ENCODE results near the gene ARCN1. TPM values are rescaled to one million over a fixed set of nuclear protein-coding genes. Genes with fewer than 3 reads are reported as not detected.

The ARCN1 gene
- total and polyA plus RNA-seq, 9 of the 15 experiments (the other 6 are each of a cell fraction or from before 2014, with no cell fraction given): 30.0 to 224 (median 76.4) TPM

- Histone ChIP-seq H4K20me1 (replicated peaks; ENCODE audit: control insufficient read depth, insufficient read depth, low read length) (no peaks in the 10 kb centered on the region; the same call in 1 of the 2 replicates), H3K4me3 (no peak overlapping the region), H3K27ac (ENCODE audit: extremely low read depth, low read depth, low read length) (no peak overlapping the region), H3K4me2 (ENCODE audit: insufficient read depth, low read length) (no peak overlapping the region), H3K4me1 (replicated peaks in 1 of 2; ENCODE audit: control insufficient read depth in 2 of 2, insufficient read depth in 2 of 2, low read length in 2 of 2) (no peaks in the 10 kb centered on the region), H3K36me3 (ENCODE audit: control insufficient read depth, insufficient read depth, low read length) (peaks cover 70% of the 10 kb centered on the region), H3K27me3 (ENCODE audit: control insufficient read depth in 2 of 2, insufficient read depth in 2 of 2, low read length in 2 of 2) (no peaks in the 10 kb centered on the region), H3K9me3 (replicated peaks; ENCODE audit: control insufficient read depth, insufficient read depth, low read depth, low read length) (no peaks in the 10 kb centered on the region), H3K9me1 (ENCODE audit: control insufficient read depth, insufficient read depth, low read length) (no peaks in the 10 kb centered on the region), H3K9ac (ENCODE audit: insufficient read depth in 1 of 2, low read depth in 2 of 2, low read length in 2 of 2) (no peak overlapping the region), H2AFZ (ENCODE audit: low read depth, low read length) (no peak overlapping the region), H3K79me2 (ENCODE audit: control insufficient read depth, insufficient read depth, low read length) (no peaks in the 10 kb centered on the region)
- ChIA-PET POLR2A (interaction anchor here (0.7 kb wide), 1 partner anchor 158 kb away, joined by 3 read pairs; no protein-coding TSS in a partner anchor), CTCF (ENCODE audit: low intra/inter-chr PET ratio) (no interaction called here)
- intact Hi-C loops (cut with micrococcal nuclease): no loop called here
- DNase-seq (ENCODE audit: extremely low read depth in 1 of 4, low spot score in 3 of 4) (peak; percentile 32 to 44 (median 42)), FAIRE-seq (no peak), ATAC-seq (peak; percentile 77)
- WGBS (ENCODE audit: insufficient coverage, low coverage, missing lambda C conversion rate): 69% methylated on average over 6 of the region's 6 CpGs
- no TSS peak for BruUV-seq (replicated peaks)
- in situ Hi-C loops (cut with MboI): no loop called here
- TF ChIP-seq REST (IDR thresholded peaks at IDR 0.05; ENCODE audit: borderline replicate concordance) (no peak; the same call in 1 of the 2 replicates), REST (CRISPR knock-in tag; IDR thresholded peaks at IDR 0.05; ENCODE audit: low read depth) (no peak), KDM1A (IDR thresholded peaks at IDR 0.05) (no peak), THRB (CRISPR knock-in tag; conservative IDR thresholded peaks at IDR 0.05) (0 out of 2 replicates have a peak, but pooled peaks have one; percentile 11), SPI1 (IDR thresholded peaks at IDR 0.05; ENCODE audit: borderline replicate concordance, low read depth, low read length) (peak; percentile 50; the same call in 1 of the 2 replicates), ZNF511 (CRISPR knock-in tag; IDR thresholded peaks at IDR 0.05) (0 out of 2 replicates have a peak, but pooled peaks have one; percentile 45), E2F5 (CRISPR knock-in tag; IDR thresholded peaks at IDR 0.05) (no peak), SMC3 (conservative IDR thresholded peaks at IDR 0.05; ENCODE audit: insufficient read depth, low read depth, low read length) (0 out of 2 replicates have a peak, but pooled peaks have one; percentile 25), ZBTB26 (CRISPR knock-in tag; IDR thresholded peaks at IDR 0.05) (0 out of 2 replicates have a peak, but pooled peaks have one; percentile 67)
These were observed 49.6 kb upstream of the ARCN1 start for GRCh38 chr11:118522571-118523072.

Data from K562 (cell line).